ENCODE data around the gene ATP8A2.

ATP8A2 gene

GRCh38 chr13:25844559-25845434 lies 473.0 kb downstream of the ATP8A2 start:
- no peak overlapping the region for H3K4me3 ChIP-seq (ENCODE audit: low read depth, low read length)
- TF ChIP-seq CTCF (IDR thresholded peaks at IDR 0.05; ENCODE audit: low read depth, low read length): no peak

GRCh38 chr13:25846222-25846984 lies 474.6 kb downstream of the ATP8A2 start:
- no peak overlapping the region for H3K4me3 ChIP-seq (ENCODE audit: low read depth, low read length)
- no peak for TF ChIP-seq CTCF (IDR thresholded peaks at IDR 0.05; ENCODE audit: low read depth, low read length)

GRCh38 chr13:25847145-25847544 lies 475.4 kb downstream of the ATP8A2 start:
- TF ChIP-seq CTCF (IDR thresholded peaks at IDR 0.05; ENCODE audit: low read depth, low read length): no peak
- no peak overlapping the region for H3K4me3 ChIP-seq (ENCODE audit: low read depth, low read length)

GRCh38 chr13:25847635-25848626 lies 476.2 kb downstream of the ATP8A2 start:
- no peak for TF ChIP-seq CTCF (IDR thresholded peaks at IDR 0.05; ENCODE audit: low read depth, low read length)
- no peak overlapping the region for H3K4me3 ChIP-seq (ENCODE audit: low read depth, low read length)

GRCh38 chr13:25848812-25849745 lies 477.3 kb downstream of the ATP8A2 start:
- no peak overlapping the region for H3K4me3 ChIP-seq (ENCODE audit: low read depth, low read length)
- no peak for TF ChIP-seq CTCF (IDR thresholded peaks at IDR 0.05; ENCODE audit: low read depth, low read length)

- no peak overlapping the region for H3K4me3 ChIP-seq (ENCODE audit: low read depth, low read length)
- TF ChIP-seq CTCF (IDR thresholded peaks at IDR 0.05; ENCODE audit: low read depth, low read length): no peak
These were observed 486.1 kb downstream of the ATP8A2 start for GRCh38 chr13:25857830-25858229.

All from WI38 (cell line).